ACC112 (cell line): Measurements from ENCODE around the gene SLC6A16.
"Not testable (repeated sequence)": the region's sequence is repeated elsewhere in the genome, so short reads cannot be mapped to it uniquely, and the experiment has no call there.

Source experiments
- H2AFZ ChIP-seq: fragments of 200-600 bp; sonication (generic); one replicate; pipeline ENCODE4 v1.6.0; 2017; ENCODE audit warnings: antibody characterized with exemption, low read length; ENCODE audit not compliant: unreplicated experiment
- H3K27ac ChIP-seq: fragments of 200-600 bp; sonication (generic); 2 replicates; pipeline ENCODE4 v1.5.1; 2014; ENCODE audit warnings: low read depth, mild to moderate bottlenecking, antibody characterized with exemption, low read length, moderate library complexity
- H3K27me3 ChIP-seq: fragments of 200-600 bp; sonication (generic); 2 replicates; pipeline ENCODE4 v1.6.1; 2014; ENCODE audit warnings: mild to moderate bottlenecking, antibody characterized with exemption, low read length, moderate library complexity, mixed read lengths; ENCODE audit not compliant: insufficient read depth
- H3K36me3 ChIP-seq: fragments of 200-600 bp; sonication (generic); 2 replicates; pipeline ENCODE4 v1.6.1; 2016; ENCODE audit warnings: mild to moderate bottlenecking, antibody characterized with exemption, low read length, moderate library complexity, mixed read lengths; ENCODE audit not compliant: insufficient read depth
- H3K4me1 ChIP-seq: fragments of 200-600 bp; sonication (generic); one replicate; pipeline ENCODE4 v1.6.1; 2016; ENCODE audit warnings: low read length, mixed read lengths; ENCODE audit not compliant: insufficient read depth, unreplicated experiment, control insufficient read depth
- H3K4me3 ChIP-seq: fragments of 200-600 bp; sonication (generic); 2 replicates; pipeline ENCODE4 v1.5.1; 2014; ENCODE audit warnings: mild to moderate bottlenecking, low read depth, low read length
- H3K79me2 ChIP-seq: fragments of 200-600 bp; sonication (generic); one replicate; pipeline ENCODE4 v1.6.0; 2016; ENCODE audit warnings: low read length; ENCODE audit not compliant: control insufficient read depth, unreplicated experiment, insufficient read depth

SLC6A16 gene

GRCh38 chr19:49297403-49297802 lies 27.6 kb downstream of the SLC6A16 start:
- H3K36me3 ChIP-seq = no peaks in the 10 kb centered on the region
- no peaks in the 10 kb centered on the region for H3K4me1 ChIP-seq
- H3K27me3 ChIP-seq = no peaks in the 10 kb centered on the region
- H3K79me2 ChIP-seq = no peaks in the 10 kb centered on the region
- H2AFZ ChIP-seq = no peak overlapping the region
- H3K27ac ChIP-seq = no peak overlapping the region
- H3K4me3 ChIP-seq = no peak overlapping the region

- no peaks in the 10 kb centered on the region for H3K36me3 ChIP-seq
- H3K27ac ChIP-seq = no peak overlapping the region
- H3K27me3 ChIP-seq = no peaks in the 10 kb centered on the region
- H3K79me2 ChIP-seq = no peaks in the 10 kb centered on the region
- no peak overlapping the region for H2AFZ ChIP-seq
- no peaks in the 10 kb centered on the region for H3K4me1 ChIP-seq
- H3K4me3 ChIP-seq = no peak overlapping the region
These were observed 29.6 kb downstream of the SLC6A16 start for GRCh38 chr19:49295208-49295880.

- no peaks in the 10 kb centered on the region for H3K79me2 ChIP-seq
- H3K27me3 ChIP-seq = no peaks in the 10 kb centered on the region
These were observed 30.6 kb downstream of the SLC6A16 start for GRCh38 chr19:49294401-49294800.

GRCh38 chr19:49290517-49290916 lies 34.5 kb downstream of the SLC6A16 start:
- Histone ChIP-seq H2AFZ (no peak overlapping the region), H3K4me3 (no peak overlapping the region), H3K36me3 (no peaks in the 10 kb centered on the region), H3K27ac (no peak overlapping the region), H3K4me1 (no peaks in the 10 kb centered on the region), H3K27me3 (no peaks in the 10 kb centered on the region), H3K79me2 (no peaks in the 10 kb centered on the region)

More at GRCh38 chr19:49294401-49294800, 30.6 kb downstream of the SLC6A16 start:
- H3K4me1 ChIP-seq = no peaks in the 10 kb centered on the region
- H2AFZ ChIP-seq = no peak overlapping the region
- H3K36me3 ChIP-seq = no peaks in the 10 kb centered on the region
- no peak overlapping the region for H3K4me3 ChIP-seq
- no peak overlapping the region for H3K27ac ChIP-seq

- not testable (repeated sequence) for H3K4me3 ChIP-seq, H3K27me3 ChIP-seq, H3K4me1 ChIP-seq
These were observed 35.7 kb downstream of the SLC6A16 start for GRCh38 chr19:49289286-49289685.

GRCh38 chr19:49288205-49288604 lies 36.8 kb downstream of the SLC6A16 start:
- not testable (repeated sequence) for H3K27me3 ChIP-seq, H3K36me3 ChIP-seq, H3K79me2 ChIP-seq, H2AFZ ChIP-seq, H3K4me1 ChIP-seq, H3K4me3 ChIP-seq, H3K27ac ChIP-seq

More at GRCh38 chr19:49289286-49289685, 35.7 kb downstream of the SLC6A16 start:
- H3K79me2 ChIP-seq, H3K27ac ChIP-seq, H2AFZ ChIP-seq, H3K36me3 ChIP-seq: not testable (repeated sequence)

- Histone ChIP-seq H3K36me3 (no peaks in the 10 kb centered on the region), H3K27ac (no peak overlapping the region), H3K4me3 (no peak overlapping the region), H3K79me2 (no peaks in the 10 kb centered on the region), H3K27me3 (no peaks in the 10 kb centered on the region), H3K4me1 (no peaks in the 10 kb centered on the region), H2AFZ (no peak overlapping the region)
These were observed 37.7 kb downstream of the SLC6A16 start for GRCh38 chr19:49287141-49287770.

GRCh38 chr19:49282184-49282583 lies 42.8 kb downstream of the SLC6A16 start:
- H2AFZ ChIP-seq = no peak overlapping the region
- H3K27ac ChIP-seq = no peak overlapping the region
- H3K79me2 ChIP-seq = no peaks in the 10 kb centered on the region
- H3K4me3 ChIP-seq = no peak overlapping the region
- no peaks in the 10 kb centered on the region for H3K27me3 ChIP-seq
- no peaks in the 10 kb centered on the region for H3K36me3 ChIP-seq
- no peaks in the 10 kb centered on the region for H3K4me1 ChIP-seq

- H3K27ac ChIP-seq = no peak overlapping the region
- H3K27me3 ChIP-seq = no peaks in the 10 kb centered on the region
- no peak overlapping the region for H3K4me3 ChIP-seq
- no peaks in the 10 kb centered on the region for H3K36me3 ChIP-seq
- no peaks in the 10 kb centered on the region for H3K79me2 ChIP-seq
- H2AFZ ChIP-seq = no peak overlapping the region
- no peaks in the 10 kb centered on the region for H3K4me1 ChIP-seq
These were observed 52.8 kb downstream of the SLC6A16 start for GRCh38 chr19:49272204-49272603.

GRCh38 chr19:49271080-49271753 lies 53.8 kb downstream of the SLC6A16 start:
- H3K4me3 ChIP-seq = no peak overlapping the region
- H3K36me3 ChIP-seq = no peaks in the 10 kb centered on the region
- no peaks in the 10 kb centered on the region for H3K27me3 ChIP-seq
- H3K4me1 ChIP-seq = no peaks in the 10 kb centered on the region
- H3K79me2 ChIP-seq = no peaks in the 10 kb centered on the region
- H2AFZ ChIP-seq = no peak overlapping the region
- no peak overlapping the region for H3K27ac ChIP-seq

GRCh38 chr19:49266409-49266808 lies 58.6 kb downstream of the SLC6A16 start:
- not testable (repeated sequence) for H3K4me3 ChIP-seq, H3K36me3 ChIP-seq, H2AFZ ChIP-seq, H3K4me1 ChIP-seq, H3K79me2 ChIP-seq, H3K27ac ChIP-seq, H3K27me3 ChIP-seq
